Amniotic stem cell (primary cell): ENCODE results near the gene CAPNS1.
A peak's percentile ranks its signal among the peaks of the same experiment; 100 is the strongest.

Source experiments
- DNase-seq: peaks from one replicate; lab custom pipeline; 2025; lab: John Stamatoyannopoulos, UW

The CAPNS1 gene

DNA sequence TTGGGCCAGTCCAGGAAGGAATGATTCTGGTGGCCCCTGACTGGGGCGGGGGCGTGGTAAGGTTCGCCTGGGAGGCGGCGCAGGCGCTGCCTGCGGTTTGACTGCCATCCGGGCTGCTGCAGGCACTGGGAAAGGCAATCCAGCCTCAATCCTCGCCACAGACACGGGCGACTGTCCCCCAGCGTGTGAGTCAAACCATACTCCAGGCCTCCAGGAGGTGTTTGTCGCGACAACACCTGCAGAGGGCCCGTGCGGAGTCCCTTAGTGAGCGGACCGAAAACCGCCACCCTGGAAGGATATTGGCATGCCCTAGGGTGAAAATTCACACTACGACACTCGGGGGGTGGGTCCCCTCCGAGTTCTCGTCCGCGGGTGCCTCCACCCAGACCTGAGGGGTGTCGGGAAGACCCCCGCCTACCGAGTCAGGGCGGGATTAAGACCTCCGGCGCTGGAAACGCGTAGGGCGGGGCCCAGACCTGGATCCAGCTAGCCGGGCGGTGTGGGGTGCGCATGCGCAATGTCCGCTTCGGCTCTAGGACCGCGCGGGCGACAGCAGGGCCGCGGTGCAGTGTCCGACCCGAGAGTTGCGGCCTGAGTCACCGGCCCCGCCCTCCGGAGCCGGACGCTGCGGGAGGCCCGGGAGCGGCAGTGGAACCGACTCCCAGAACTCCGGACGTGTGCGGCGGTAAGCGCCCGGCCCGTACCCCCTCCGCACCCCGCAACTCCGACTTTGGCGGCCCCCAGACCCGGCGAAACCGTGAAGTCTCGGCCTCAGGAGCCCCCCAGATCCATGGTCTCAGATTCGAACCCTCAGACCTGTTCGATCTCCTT lies at the start of gene CAPNS1:
Gene CAPNS1, plus strand, starts transcription at position 594 of the 831 bp plus-strand sequence. CDS start 946 bp downstream, outside the sequence.
- peak; percentile 87 for DNase-seq

DNA sequence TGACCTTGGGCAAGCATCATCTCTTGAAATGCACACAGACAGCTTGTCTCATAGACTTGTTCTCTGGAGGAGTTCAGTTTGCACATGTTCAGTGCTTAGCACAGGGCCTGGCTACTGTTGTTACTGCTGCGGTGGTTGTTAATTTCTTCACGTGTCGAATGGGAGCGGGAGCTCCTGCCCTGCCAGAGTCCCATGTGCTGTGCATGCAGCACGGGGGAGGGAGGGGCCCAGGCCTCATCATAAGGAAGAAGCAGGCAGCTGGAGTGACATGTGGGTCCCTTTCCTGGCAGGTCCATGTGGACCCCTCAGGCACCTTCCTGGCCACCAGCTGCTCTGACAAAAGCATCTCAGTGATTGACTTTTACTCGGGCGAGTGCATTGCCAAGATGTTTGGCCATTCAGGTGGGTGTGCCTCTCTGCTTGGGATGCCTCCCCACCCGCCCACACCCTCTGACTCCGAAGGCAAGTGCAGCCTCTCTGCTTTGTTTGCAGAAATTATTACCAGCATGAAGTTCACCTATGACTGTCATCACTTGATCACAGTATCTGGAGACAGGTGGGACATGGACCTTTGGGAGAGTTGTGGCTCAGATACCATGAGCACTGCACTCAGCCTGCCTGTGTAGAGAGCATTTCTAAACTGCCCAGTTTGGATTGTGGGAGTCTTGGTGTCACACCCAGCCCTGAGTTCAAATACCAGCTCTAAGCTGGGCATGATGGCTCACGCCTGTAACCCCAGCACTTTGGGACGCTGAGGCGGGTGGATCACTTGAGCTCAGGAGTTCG lies 48.8 kb upstream of the CAPNS1 start:
- no peak for DNase-seq

DNA sequence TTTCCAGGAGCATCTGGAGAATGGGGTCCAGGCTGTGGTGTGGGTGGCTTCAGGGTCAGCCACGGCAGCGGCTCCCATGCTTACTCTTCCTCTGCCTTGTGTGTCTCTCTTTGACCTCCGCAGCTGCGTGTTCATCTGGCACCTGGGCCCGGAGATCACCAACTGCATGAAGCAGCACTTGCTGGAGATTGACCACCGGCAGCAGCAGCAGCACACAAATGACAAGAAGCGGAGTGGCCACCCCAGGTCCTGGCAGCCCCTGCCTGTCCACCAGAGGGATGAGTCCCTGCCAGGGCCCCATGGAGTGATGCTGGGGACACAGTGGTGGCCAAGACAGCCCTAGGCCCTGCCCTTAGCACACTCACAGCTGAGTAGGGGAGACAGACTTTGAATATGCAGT lies 47.3 kb upstream of the CAPNS1 start:
- no peak for DNase-seq

DNA sequence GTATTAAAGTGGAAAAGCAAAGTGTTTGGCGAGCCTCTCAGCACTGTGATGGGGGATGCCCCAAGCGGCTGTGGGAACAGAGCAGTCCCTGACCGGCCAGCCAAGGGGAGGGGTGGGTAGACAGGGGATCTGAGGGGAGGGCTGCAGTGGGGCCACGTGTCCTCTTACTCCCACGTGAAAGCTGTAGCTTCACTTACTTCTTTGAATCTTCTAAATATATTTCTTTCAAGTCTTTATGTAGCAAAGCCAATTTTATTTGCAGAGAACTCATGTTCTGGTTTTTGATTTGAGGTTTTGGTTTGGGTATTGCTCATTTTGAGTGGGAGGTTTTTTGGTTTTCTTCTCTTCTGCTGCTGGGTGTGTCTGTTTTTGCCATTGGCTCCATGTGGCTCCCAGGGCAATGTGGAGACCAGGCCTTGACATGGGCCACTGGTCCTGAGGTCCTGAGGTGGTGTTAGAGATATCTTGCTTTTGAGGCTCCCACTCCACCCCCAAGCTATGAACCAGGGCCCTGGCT lies 46.7 kb upstream of the CAPNS1 start:
- no peak for DNase-seq

DNA sequence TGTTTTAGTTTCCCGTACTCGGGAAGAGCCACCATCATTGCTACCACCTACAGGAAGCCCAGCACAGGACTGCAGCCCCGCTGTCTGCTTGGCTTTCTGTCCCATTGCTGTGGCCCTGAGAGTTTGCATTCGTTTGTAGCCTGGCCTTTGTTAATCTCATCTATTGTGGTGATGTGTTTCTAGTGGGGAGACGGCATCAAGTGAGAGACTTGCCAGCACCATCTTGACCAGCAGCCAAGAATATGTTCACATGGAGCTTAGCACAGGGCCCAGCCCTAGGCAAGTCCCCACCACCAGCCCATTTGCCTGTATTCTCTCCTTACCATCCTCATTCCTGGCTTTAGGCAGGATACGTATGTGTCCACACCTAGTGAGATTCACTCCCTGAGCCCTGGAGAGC lies 46.2 kb upstream of the CAPNS1 start:
- no peak for DNase-seq

DNA sequence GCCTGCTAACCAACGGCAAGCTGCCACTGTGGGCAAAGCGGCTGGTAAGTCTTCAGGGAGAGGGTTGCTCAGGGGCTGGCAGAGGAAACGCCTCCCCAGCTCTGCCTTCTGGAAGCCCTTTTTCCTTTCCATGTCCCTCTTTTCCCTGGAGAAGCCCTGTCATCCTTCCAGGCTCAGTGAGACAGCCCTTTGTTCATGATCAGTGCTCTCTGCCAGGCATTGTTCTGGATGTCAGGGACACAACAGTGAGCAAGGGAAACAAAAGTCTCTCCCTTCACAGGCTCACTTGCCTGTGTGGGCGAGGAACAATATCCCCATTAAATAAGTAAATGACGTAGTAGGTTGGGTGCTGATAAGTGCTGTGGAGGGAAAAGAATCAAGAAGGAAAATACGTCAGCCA lies 42.8 kb upstream of the CAPNS1 start:
- no peak for DNase-seq

DNA sequence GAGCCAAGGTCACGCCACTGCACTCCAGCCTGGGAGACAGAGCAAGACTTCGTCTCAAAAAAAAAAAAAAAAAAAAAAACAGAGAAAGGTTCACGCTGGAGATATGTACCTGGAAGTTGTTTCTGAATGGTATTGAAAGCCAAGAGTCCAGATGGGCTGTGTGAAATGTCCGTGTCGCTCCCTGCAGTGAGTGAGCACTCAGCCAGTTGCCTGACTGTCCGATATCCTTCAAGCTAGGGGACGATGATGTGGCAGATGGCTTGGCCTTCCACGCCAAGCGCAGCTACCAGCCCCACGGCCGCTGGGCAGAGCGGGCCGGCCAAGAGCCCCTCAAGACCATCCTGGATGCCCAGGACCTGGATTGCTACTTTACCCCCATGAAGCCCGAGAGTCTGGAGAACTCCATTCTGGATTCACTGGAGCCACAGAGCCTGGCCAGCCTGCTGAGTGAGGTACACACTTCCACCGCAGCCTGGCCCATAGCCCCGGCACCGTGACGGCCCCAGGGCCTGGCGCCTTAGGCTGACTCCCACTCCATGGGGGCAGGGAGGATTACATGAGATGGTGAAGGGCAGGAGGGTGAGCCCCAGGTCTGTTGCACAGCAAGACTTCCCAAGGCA lies 40.6 kb upstream of the CAPNS1 start:
- DNase-seq, result no peak

DNA sequence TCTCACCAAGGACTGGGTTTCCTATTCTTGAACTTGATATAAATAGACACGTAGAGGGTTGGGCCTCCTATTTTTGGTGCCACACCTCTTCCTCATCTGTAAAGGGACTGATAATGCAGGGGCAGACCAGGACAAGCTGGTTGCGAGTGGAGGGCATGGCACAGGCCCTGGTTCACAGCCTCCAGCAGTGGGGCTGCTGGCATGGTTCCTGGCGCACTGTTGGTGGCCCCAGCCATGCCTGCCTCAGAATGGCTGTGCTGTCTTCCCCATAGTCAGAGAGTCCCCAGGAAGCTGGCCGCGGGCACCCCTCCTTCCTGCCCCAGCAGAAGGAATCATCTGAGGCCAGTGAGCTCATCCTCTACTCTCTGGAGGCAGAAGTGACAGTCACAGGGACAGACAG lies 39.4 kb upstream of the CAPNS1 start:
- DNase-seq, result no peak

DNA sequence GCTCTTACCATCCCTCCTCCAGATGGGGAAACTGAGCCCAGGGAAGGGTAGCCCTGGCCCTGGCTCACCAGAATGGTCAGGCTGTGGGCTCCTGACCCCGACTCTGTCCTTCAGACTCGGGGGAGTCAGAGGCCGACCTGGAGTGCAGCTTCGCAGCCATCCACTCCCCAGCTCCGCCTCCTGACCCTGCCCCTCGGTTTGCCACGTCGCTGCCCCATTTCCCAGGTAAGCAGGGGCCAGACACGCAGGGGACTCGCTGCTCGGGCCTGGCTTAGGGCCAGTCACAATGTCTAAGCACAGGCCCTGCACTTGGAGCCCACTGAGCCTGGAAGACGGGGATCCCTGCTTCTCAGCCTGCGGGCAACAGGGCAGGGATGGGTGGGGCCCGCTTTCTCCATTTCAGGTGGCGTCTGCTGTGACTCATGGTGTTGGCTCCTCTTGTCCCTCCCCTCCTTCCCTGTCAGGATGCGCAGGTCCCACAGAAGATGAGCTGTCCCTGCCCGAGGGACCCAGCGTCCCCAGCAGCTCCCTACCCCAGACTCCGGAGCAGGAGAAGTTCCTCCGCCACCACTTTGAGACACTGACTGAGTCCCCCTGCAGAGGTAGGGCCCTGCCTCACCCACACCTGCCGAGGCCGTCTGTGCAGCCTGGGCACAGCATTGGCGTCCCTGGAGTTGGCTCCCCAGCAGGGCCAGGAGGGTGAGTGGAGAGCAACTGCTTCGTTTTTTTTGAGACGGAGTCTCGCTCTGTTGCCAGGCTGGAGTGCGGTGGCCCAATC lies 38.1 kb upstream of the CAPNS1 start:
- DNase-seq, result no peak

DNA sequence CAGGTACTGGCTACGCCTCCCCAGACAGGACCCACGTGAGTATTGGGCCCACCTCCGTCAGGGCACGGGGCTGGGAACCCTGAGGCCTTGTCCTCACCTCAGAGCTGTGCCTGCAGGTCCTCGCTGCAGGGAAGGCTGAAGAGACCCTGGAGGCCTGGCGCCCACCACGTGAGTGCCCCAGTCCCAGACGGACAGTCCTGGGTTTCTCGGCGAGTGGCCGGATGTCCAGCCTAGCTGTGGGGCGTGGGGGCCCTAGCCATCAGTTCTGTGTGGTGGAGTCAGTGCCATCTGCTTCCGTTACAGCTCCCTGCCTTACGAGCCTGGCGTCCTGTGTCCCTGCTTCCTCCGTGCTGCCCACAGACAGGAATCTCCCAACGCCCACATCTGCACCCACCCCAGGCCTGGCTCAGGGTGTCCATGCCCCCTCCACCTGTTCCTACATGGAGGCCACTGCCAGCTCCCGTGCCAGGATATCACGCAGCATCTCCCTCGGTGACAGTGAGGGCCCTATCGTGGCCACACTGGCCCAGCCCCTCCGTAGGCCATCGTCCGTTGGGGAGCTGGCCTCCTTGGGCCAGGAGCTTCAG lies 36.7 kb upstream of the CAPNS1 start:
- no peak for DNase-seq

DNA sequence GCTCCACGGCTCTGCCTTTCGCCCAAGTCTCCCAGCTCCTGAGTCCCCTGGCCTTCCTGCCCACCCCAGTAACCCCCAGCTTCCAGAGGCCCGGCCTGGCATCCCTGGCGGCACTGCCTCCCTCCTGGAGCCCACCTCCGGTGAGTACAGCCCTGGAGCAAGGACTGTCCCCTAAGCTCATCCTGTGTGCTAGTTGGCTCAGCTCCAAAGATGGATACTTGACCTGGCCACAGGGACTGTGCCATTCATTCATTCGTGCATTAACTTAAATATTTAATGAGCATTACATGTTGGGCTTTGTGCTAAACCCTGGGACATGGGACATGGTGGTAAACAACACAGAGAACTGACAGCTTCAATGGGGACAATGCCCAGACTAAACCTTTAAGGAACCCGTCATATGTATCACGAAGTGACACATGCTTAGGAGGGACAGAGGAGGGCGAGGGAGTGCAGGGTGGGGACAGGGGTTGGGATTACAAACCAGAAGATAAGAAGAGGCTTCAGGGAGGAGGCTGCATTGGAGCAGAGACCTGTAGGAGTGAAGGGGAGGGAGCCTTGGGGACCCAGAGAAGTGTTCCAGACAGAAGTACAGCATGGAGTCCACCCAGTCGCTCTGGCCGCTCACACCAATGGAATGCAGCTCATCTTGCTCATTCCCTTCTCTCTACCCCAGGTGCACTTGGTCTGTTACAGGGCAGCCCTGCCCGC lies 35.9 kb upstream of the CAPNS1 start:
- no peak for DNase-seq

DNA sequence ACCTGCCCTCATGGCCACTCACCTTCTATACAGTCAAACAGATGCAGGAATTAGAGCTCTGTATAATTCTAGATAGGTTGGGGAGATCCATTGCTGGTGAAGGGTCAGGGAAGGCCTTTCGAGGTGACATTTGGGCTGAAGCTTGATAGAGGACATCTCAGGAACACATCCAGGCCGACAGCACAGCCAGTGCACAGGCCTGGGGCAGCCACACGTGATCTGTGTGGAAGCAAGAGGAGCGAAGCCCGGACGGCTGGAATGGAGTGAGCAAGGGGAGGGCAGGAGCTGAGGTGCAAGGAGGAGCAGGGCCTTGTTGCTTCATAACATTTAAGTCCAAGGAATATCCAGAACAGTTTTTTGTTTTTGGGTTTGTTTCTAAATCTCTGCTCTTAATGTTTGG lies 33.4 kb upstream of the CAPNS1 start:
- DNase-seq, result no peak

DNA sequence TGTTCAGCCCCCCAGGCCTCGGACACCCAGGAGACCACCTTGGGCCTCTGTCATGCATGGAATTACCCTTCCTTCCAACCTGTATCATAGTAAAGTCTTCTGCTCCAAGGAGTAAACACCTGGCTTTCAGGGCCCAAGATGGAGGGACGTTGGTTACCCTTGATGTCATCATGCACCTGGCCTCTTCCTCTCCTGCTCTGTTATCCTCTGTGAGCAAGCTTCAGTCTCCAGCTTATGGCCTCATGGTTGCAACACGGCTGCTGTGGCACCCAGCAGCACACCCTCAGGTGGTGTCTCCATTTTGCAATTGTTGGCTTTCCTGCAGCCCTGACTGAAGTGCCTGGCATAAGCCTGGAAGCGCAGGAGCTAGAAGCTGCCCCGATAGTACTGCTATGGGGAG lies 32.9 kb upstream of the CAPNS1 start:
- DNase-seq, result no peak

DNA sequence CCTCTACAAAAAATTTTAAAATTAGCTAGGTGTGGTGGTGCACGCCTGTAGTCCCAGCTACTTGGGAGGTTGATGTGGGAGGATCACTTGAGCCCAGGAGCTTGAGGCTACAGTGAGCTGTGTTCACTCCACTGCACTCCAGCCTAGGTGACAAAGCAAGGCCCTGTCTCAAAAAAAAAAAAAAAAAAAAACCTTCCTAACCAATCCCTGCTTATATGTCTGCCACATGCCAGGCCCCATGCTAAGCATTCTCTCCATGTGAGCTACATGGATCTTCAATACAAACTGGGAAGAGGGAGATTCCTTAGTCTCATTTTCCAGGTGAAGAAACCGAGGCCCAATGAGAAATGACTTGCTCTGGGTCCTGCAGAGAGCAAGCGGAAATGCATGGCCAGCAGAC lies 31.2 kb upstream of the CAPNS1 start:
- DNase-seq, result no peak

DNA sequence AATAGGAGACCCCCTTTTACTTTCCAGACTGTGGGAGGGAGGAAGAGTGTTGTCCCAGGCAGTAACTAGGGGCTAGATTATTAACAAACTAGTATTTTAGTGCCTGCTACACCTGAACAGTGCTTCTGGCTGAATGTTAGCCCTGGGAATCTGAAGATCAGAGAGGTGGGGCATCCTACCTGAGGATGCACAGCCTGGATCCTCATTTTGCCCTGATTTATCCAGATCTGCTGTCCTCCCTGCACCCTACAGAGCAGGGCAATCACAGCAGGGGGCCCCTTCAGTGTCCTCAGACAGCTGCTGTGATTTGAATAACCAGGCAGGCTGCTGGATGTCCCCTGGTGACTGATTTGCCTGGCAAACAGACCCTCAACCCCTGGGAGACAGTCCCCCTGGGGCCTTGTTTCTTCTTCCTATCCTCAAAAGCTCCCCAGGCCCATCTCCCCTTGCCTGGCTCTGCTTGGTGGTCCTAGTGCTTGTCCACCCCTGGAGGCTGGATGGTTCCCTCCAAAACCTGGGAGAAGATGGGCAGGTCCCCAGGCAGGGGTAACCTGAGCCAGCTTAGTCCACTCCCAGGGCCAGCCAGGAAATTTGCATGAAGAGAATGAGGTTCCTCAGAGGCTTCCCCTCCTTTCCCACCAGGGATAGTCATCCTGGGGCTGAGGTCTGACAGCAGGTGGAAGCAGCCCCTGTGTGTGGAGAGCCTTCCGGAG lies 29.2 kb upstream of the CAPNS1 start, which contains the start of gene OVOL3:
Gene OVOL3, plus strand, starts transcription at position 657 of the 713 bp plus-strand sequence. CDS start 60 bp downstream, outside the sequence.
- DNase-seq, result no peak

DNA sequence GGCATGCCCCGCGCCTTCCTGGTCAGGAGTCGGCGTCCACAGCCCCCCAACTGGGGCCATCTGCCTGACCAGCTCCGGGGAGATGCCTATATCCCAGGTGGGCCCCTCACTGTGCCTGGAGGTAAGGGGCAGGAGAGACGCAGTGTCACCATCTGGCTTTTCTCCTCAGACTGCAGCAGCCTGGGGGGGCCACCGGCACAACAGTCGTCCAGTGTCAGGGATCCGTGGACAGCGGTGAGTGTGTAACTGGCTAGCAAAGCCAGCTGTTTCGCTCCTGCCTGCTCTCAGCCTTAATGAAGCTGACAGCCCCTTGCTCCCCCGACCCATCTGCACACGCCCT lies 28.7 kb upstream of the CAPNS1 start:
- DNase-seq, result no peak

DNA sequence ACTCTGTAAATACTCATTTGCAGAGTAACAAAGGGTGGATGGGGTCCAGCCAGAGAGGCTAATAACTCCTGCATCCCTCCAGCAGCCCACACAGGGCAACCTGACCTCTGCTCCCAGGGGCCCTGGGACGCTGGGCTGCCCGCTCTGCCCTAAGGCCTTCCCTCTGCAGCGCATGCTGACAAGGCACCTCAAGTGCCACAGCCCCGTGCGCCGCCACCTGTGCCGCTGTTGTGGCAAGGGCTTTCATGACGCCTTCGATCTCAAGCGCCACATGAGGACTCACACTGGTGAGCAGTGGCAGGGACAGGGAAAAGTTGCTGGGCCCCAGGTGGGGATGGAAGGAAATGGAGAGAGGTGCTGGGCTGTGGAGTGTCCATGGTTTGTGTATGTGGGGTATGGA lies 27.2 kb upstream of the CAPNS1 start:
- DNase-seq, result no peak

DNA sequence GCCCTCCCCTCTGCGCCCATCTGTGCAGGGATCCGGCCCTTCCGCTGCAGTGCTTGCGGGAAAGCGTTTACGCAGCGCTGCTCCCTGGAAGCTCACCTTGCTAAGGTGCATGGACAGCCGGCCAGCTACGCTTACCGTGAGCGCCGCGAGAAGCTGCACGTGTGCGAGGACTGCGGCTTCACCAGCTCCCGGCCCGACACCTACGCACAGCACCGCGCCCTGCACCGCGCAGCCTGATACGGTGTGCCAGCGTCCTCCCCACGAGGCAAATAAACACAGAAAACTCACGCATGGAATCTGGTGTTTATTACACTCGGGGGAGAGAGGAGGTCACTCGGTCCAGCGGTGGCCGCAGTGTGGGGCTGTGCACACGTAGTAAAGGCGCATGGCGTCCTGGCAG lies 26.4 kb upstream of the CAPNS1 start:
- DNase-seq, result no peak

DNA sequence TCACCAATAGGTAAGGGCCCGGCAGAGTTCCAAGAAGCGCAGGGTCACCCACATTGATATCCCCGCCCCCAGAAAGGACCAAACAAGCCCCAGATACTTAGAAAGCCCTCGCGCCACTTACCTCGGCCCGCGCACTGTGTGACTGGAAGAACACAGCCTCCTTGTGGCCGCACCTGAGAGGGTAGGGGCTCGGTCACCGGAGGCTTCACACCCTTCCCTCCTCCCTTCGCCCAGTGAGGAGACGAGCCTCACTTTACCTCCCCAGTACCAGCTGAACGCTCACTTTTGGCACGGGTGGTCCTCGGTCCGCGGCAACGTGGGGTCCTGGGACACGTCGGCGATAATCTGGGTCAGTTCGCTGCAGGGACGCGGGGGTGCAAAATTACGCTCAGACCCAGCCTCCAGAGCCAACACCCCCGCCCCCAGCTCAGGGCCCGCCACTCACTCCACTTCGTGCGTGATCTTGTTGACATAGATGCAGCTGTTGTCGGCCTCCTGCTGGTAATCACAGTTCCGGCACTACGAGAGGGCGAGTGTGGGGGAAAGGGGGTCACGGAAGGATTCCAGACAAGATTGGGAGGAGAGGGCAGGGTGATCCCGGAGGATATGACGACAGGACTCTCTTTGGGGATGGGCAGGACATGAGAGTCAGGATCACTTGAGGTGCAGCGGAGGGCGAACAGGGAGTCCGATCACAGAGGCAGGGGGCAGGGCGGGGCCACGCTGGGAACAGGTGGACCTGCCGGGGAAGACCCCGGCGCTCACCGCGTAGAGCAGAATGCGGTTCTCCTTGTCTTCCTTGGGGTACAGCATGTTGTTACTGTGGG lies 25.8 kb upstream of the CAPNS1 start:
- DNase-seq, result no peak
